Stimulated activated CD4-positive, alpha-beta T cell treated with anti-CD3 and anti-CD28 coated beads, TNF-alpha, amount 100 ng/mL, for 48 hours (primary cell): ENCODE measurements around the gene YDJC.
"Not testable (repeated sequence)": the region's sequence is repeated elsewhere in the genome, so short reads cannot be mapped to it uniquely, and the experiment has no call there.

Experiments
- DNase-seq, 3 donors: peaks; one replicate each; pipeline ENCODE4 v3.0.0-alpha.2; 2020; ENCODE audit warnings: low read depth in 3 of 3

Gene YDJC, protein sequence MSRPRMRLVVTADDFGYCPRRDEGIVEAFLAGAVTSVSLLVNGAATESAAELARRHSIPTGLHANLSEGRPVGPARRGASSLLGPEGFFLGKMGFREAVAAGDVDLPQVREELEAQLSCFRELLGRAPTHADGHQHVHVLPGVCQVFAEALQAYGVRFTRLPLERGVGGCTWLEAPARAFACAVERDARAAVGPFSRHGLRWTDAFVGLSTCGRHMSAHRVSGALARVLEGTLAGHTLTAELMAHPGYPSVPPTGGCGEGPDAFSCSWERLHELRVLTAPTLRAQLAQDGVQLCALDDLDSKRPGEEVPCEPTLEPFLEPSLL

GRCh38 chr22:21629255-21630149 lies at the start of gene YDJC:
Gene YDJC, minus strand, starts transcription at chr22:21630022. Its CDS starts 8 bp downstream, at chr22:21630014.
- DNase-seq, result peak; percentile 89 to 98 (median 94)

DNA sequence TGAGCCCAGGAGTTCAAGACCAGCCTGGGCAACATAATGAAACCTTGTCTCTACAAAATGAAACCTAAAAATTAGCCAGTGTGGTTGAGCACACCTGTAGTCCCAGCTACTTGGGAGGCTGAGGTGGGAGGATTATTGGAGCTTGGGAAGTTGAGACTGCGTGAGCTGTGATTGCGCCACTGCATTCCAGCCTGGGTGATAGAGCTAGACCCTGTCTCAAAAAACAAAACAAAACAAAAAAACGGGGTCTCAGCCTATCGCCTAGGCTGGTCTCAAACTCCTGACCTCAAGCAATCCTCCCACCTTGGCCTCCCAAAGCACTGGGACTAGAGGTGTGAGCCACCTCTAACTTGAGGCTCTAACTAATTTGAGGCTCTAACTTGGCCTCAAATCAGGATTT lies 49.6 kb upstream of the YDJC start:
- no peak for DNase-seq

DNA sequence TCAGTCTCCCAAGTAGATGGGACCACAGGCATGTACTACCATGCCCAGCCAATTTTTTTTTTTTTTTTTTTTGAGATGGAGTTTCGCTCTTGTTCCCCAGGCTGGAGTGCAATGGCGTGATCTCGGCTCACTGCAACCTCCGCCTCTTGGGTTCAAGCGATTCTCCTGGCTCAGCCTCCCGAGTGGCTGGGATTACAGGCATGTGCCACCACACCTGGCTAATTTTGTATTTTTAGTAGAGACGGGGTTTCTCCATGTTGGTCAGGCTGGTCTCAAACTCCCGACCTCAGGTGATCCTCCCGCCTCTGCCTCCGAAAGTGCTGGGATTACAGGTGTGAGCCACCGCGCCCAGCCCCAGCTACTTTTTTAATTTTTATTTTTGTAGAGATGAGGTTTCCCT lies 49.0 kb upstream of the YDJC start:
- DNase-seq, result not testable (repeated sequence)

GRCh38 chr22:21677606-21678443 lies 48.0 kb upstream of the YDJC start:
- DNase-seq, result no peak

DNA sequence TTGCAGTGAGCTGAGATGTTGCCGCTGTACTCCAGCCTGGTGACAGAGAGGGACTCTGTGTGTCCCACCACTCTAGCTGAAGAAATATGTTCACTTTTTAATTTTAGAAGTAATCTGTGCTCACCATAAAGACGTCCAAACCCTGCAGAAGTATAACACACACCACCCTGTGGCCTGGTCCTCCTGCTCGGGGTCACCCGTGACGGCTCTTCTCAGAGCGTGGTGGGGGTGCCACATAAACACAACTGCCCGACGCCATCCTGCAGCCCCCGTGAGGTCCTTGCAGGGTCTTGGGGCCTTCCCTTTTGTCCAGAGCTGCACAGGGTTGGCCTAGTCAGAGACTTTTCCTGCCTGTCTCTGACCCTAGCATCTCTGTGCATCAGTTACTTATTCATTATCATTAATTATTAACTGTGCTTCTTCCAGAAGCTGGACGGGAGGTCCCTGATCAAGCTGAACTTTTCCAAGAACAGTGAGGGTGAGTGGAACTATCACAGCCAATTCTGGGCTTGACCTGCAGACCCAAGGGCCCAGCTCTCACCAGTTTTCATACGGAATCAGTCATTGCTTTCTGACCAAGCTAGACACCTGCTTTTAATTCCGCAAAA lies 44.9 kb upstream of the YDJC start:
- DNase-seq, result no peak

DNA sequence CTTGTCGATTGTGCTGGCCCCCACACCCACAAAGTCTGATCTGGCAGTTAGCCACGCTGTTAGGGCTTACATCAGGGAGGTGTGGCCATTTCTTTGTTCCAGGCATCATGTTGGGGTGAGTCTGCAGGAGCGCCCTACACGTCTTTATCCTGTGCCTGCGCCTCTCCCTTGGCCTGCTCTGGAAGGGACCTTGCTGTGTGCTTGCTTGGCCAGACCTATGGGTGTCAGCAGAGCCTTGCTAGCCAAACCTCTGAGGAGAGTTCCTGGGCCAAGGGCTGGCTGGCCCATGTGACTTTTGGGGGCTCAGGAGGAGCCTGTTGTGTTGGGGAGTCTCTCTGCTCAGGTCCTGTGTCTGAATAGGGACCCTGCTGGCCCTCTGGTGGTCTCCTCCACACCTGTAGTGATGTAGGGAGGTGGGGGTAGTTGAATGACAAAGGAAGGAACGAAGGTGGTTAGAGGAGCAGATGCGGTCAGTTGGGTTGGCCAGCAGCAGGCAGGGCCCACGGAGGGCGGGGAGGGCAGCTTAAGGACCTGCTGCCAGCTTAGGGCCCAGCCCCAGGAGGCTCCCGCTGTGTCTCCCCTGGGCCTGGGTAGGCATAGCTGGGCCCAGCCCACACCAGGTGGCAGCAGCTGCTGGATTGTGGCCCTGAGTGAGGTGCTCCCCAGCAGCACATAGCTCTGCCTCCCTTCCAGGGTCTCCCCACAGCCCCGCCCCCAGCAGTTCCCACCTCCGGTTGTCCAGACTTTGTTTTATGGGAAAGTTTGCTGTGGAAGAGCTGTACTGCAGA lies 43.9 kb upstream of the YDJC start:
- no peak for DNase-seq

GRCh38 chr22:21672107-21672629 lies 42.3 kb upstream of the YDJC start:
- no peak for DNase-seq

- DNase-seq, result no peak
Observed at GRCh38 chr22:21669026-21669425, 39.2 kb upstream of the YDJC start.

DNA sequence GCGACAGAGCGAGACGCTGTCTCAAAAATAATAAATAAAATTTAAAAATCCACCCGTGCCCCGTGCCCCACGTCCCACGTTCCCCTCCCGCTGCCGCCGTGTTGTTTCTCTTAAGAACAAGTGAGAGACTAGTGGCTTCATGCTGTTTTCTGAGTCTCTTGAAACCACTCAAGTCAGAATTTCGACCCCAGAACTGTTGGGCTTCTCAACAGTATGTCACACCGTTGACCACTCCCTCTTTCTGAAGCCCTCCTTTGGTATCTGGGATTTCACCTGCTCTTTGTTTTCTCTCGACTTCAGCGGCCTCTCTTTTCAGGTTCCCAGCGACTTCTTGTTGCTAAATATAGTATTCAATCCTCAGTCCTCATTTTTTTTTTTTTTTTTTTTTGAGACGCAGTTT lies 37.0 kb upstream of the YDJC start:
- no peak for DNase-seq

DNA sequence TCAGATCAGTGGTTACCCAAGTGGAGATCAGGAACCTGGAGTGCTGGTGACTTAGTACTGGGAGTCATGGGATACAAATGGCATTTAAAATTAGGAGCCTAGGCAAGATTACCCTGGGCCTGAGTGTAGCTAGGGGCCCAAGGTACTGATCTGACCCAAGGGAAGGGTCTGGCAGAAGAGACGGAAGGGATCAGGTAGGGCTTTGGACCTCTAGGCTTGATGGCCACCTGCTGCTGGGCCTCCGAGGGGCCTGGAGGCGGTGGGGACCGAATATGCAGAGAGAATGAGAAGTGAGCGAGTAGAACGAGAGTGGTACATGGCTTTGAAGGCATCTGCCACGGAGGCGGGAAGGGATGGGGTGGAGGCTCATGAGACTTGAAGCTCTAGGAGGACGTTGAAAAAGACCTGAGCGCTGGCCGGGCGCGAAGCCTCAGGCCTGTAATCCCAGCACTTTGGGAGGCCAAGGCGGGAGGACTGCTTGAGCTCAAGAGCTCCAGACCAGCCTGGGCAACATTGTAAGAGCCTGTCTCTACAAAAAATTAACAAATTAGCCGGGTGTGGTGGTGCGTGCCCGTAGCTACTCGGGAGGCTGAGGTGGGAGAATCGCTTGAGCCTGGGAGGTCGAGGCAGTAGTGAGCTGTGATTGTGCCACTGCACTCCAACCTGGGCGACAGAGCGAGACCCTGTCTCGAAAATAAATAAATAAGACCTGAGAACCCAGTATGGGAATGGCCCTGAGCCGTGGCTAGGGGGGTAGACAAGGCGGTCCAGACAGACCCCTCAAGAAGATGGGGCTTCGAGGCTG lies 35.4 kb upstream of the YDJC start:
- no peak for DNase-seq

- DNase-seq, result no peak
Observed at GRCh38 chr22:21663738-21664137, 33.9 kb upstream of the YDJC start.

DNA sequence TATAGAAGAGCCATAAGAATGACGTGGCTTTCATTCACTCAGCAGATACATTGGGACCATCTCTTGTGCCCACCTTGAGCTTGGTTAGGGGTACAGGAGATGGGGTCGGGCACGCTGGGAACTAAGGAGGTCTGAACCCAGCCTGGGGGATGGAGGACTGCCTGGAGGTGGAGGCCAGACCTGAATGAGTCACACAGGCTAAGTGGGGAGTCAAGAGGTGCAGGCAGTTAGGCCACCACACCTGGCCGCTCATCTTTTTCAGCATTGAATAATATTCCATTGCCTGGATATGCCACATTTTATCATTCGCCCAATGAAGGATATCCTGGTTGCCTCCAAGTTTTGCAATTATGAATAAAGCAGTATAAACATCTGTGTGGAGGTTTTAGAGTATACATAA lies 32.2 kb upstream of the YDJC start:
- no peak for DNase-seq

- DNase-seq, result no peak
Observed at GRCh38 chr22:21660904-21661303, 31.1 kb upstream of the YDJC start.

- no peak for DNase-seq
Observed at GRCh38 chr22:21659864-21660525, 30.2 kb upstream of the YDJC start.

- DNase-seq, result peak; percentile 50 to 83 (median 56)
Observed at GRCh38 chr22:21657360-21658032, 27.7 kb upstream of the YDJC start.

GRCh38 chr22:21657020-21657359 lies 27.2 kb upstream of the YDJC start:
- no peak for DNase-seq

DNA sequence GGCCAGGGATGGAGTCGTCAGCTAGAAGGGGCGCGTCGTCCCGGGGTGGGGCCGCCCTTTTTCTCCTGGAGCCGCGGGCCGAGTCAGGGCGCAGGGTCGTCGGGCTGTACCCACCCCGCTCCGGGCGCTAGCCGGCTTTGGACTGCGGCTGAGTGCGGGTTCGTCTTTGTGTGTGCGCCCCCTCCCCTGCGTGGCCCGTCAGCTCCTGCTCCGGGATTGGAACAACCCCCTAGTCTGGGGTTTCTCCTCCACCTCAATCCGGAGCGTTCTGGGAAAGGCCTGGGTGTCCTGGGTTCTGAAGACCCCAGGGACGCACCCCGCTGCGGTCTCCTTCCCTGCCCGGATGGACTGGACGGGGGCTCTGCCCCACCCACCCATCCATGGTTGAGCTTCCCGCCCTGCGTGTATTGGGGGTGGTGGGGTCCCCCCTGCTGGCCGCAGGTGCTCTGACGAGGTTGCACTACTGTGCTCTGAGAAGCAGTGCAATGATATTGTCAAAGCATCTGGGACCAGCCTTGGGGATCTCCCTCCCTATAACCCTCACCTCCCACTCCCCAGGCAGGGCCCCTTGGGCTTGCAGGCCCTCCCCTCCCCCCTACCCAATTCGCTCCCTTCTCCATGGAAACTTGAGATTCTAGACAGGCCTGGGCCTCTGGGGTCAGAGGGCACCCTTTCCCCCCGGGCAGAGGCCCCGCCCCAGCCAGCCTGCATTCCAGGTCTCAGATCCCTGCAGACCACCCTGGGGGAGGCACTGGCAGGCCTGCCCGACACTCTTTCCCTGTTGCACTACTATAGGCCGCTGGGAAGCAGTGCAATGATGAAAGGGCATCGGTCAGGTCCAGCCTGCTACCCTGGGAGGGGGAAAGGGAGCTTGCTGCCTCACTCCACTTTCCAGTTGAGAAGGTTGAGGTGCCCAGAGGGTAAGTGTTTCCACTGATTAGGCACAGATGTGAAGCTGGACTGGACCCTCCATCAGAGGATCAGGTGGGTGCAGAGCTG lies 23.0 kb upstream of the YDJC start:
- DNase-seq, result no peak
